Upper lobe of right lung (tissue), 1 donor: ENCODE data around the gene KIAA0825. TPM values are rescaled to one million over a fixed set of nuclear protein-coding genes. Genes with fewer than 3 reads are reported as not detected.
A peak's percentile ranks its signal among the peaks of the same experiment; 100 is the strongest.

ENCODE experiments used
- ATAC-seq: fragments of 200-7000 bp; cut with Tn5 transposase; one replicate; pipeline ENCODE4 v1.9.1; 2020; ENCODE audit warnings: mild to moderate bottlenecking, moderate library complexity
- DNase-seq: peaks from one replicate; pipeline ENCODE4 v3.0.0-alpha.2; 2020
- H3K27ac ChIP-seq: fragments of 200-600 bp; one replicate; pipeline ENCODE4 v1.8.0; 2022
- H3K27me3 ChIP-seq: fragments of 200-600 bp; one replicate; pipeline ENCODE4 v1.8.0; 2022; ENCODE audit warnings: mild to moderate bottlenecking
- H3K36me3 ChIP-seq: fragments of 200-600 bp; one replicate; pipeline ENCODE4 v1.8.0; 2022
- H3K4me1 ChIP-seq: fragments of 200-600 bp; one replicate; pipeline ENCODE4 v1.8.0; 2022
- H3K4me3 ChIP-seq: fragments of 200-600 bp; one replicate; pipeline ENCODE4 v1.8.0; 2022; ENCODE audit warnings: mild to moderate bottlenecking
- H3K9me3 ChIP-seq: fragments of 200-600 bp; one replicate; pipeline ENCODE4 v1.8.0; 2022
- intact Hi-C: fragments of 100-400 bp; cut with DNase I; formaldehyde crosslinking; loops from one replicate; pipeline ENCODE4 v1.11.0; 2022
- total RNA-seq: library from RNA; stranded (reverse); fragmentation: NEBNext Ultra II Directional; extraction: Animal tissue kit (Norgen Biotek cat#: 25700); gene quantifications from one replicate; pipeline ENCODE4 v1.2.1, GENCODE V29; 2021
- TF ChIP-seq, protein P1 (sequence below): fragments of 200-600 bp; IDR thresholded peaks from one replicate; pipeline ENCODE4 v1.8.0; 2022; ENCODE audit warnings: antibody characterized with exemption
- donor health status: DM: no; HTN: yes; CAD: no; lungs with severe emphysema.

KIAA0825 gene
- total RNA-seq, 1 donor from 2014 or later, result 4.4 TPM

GRCh38 chr5:94422812-94423211 is 195.6 kb downstream of the KIAA0825 start:
- Histone ChIP-seq H3K36me3 (no peaks in the 10 kb centered on the region), H3K9me3 (no peaks in the 10 kb centered on the region), H3K27me3 (no peaks in the 10 kb centered on the region), H3K27ac (no peak overlapping the region), H3K4me3 (no peak overlapping the region), H3K4me1 (no peaks in the 10 kb centered on the region)
- ATAC-seq (peak; percentile 65), DNase-seq (no peak)
- intact Hi-C loops, result no loop called here
- TF ChIP-seq, protein P1, sequence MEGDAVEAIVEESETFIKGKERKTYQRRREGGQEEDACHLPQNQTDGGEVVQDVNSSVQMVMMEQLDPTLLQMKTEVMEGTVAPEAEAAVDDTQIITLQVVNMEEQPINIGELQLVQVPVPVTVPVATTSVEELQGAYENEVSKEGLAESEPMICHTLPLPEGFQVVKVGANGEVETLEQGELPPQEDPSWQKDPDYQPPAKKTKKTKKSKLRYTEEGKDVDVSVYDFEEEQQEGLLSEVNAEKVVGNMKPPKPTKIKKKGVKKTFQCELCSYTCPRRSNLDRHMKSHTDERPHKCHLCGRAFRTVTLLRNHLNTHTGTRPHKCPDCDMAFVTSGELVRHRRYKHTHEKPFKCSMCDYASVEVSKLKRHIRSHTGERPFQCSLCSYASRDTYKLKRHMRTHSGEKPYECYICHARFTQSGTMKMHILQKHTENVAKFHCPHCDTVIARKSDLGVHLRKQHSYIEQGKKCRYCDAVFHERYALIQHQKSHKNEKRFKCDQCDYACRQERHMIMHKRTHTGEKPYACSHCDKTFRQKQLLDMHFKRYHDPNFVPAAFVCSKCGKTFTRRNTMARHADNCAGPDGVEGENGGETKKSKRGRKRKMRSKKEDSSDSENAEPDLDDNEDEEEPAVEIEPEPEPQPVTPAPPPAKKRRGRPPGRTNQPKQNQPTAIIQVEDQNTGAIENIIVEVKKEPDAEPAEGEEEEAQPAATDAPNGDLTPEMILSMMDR, result no peak

- TF ChIP-seq, protein P1, result no peak
- Histone ChIP-seq H3K36me3 (no peaks in the 10 kb centered on the region), H3K9me3 (no peaks in the 10 kb centered on the region), H3K4me3 (no peak overlapping the region), H3K27me3 (no peaks in the 10 kb centered on the region), H3K4me1 (no peaks in the 10 kb centered on the region), H3K27ac (no peak overlapping the region)
- ATAC-seq (no peak), DNase-seq (no peak)
- intact Hi-C loops, result no loop called here
Measured at GRCh38 chr5:94420885-94421284, 197.5 kb downstream of the KIAA0825 start.

GRCh38 chr5:94415798-94416197 is 202.6 kb downstream of the KIAA0825 start:
- TF ChIP-seq, protein P1, result no peak
- intact Hi-C loops, result no loop called here
- H3K4me1 ChIP-seq, result no peaks in the 10 kb centered on the region
- DNase-seq, result no peak
- no peaks in the 10 kb centered on the region for H3K27me3 ChIP-seq
- no peak overlapping the region for H3K4me3 ChIP-seq
- no peaks in the 10 kb centered on the region for H3K36me3 ChIP-seq
- no peaks in the 10 kb centered on the region for H3K9me3 ChIP-seq
- H3K27ac ChIP-seq, result no peak overlapping the region
- ATAC-seq, result no peak

DNA sequence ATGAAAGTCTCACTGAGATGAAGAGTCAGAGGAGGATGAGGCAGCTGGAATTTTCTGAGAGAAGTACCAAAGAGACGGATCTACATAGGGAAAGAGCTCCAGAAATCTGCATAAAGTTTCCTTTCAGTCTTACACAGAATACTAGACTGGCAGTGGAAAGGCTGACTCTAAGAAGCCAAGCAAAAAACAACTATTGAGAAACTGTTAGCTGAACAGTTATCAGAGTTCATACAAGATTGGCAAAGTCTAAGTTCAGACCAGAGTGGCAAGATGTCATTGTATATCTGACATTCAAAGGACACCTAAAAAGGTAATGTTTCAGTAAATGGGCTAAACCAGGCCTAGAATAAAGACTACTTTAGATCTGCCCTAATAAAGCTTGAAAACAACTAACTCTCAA is 209.0 kb downstream of the KIAA0825 start:
- no peaks in the 10 kb centered on the region for H3K4me1 ChIP-seq
- no peak overlapping the region for H3K27ac ChIP-seq
- ATAC-seq (no peak), DNase-seq (no peak)
- TF ChIP-seq, protein P1, result no peak
- no peaks in the 10 kb centered on the region for H3K9me3 ChIP-seq
- H3K4me3 ChIP-seq, result no peak overlapping the region
- no peaks in the 10 kb centered on the region for H3K36me3 ChIP-seq
- intact Hi-C loops, result no loop called here
- no peaks in the 10 kb centered on the region for H3K27me3 ChIP-seq

GRCh38 chr5:94407023-94407422 is 211.4 kb downstream of the KIAA0825 start:
- DNase-seq (no peak), ATAC-seq (no peak)
- Histone ChIP-seq H3K4me3 (no peak overlapping the region), H3K27me3 (no peaks in the 10 kb centered on the region), H3K36me3 (no peaks in the 10 kb centered on the region), H3K4me1 (no peaks in the 10 kb centered on the region), H3K9me3 (no peaks in the 10 kb centered on the region), H3K27ac (no peak overlapping the region)
- TF ChIP-seq, protein P1, result no peak
- intact Hi-C loops, result no loop called here

- intact Hi-C loops, result no loop called here
- ATAC-seq (no peak), DNase-seq (no peak)
Measured at GRCh38 chr5:94403483-94403882, 214.9 kb downstream of the KIAA0825 start.

More at GRCh38 chr5:94403483-94403882, 214.9 kb downstream of the KIAA0825 start:
- Histone ChIP-seq H3K27ac (no peak overlapping the region), H3K4me3 (no peak overlapping the region), H3K4me1 (no peaks in the 10 kb centered on the region), H3K36me3 (no peaks in the 10 kb centered on the region), H3K27me3 (no peaks in the 10 kb centered on the region), H3K9me3 (no peaks in the 10 kb centered on the region)
- TF ChIP-seq, protein P1, result no peak
